Endodermal cell (in vitro differentiated cells): ENCODE results near the gene BPIFB4. TPM values are rescaled to one million over a fixed set of nuclear protein-coding genes. Genes with fewer than 3 reads are reported as not detected.

Experiments
- DNase-seq: peaks from one replicate; pipeline ENCODE4 v3.0.0-alpha.2; 2017
- H3K27ac ChIP-seq: 2 replicates; pipeline ENCODE4 v1.5.1; 2013; ENCODE audit warnings: mild to moderate bottlenecking, low read depth, low read length, moderate library complexity
- H3K27me3 ChIP-seq: 2 replicates; pipeline ENCODE4 v1.6.1; 2013; ENCODE audit warnings: mild to moderate bottlenecking, low read length, moderate library complexity; ENCODE audit not compliant: insufficient read depth, control insufficient read depth, poor library complexity, severe bottlenecking
- H3K36me3 ChIP-seq: 2 replicates; pipeline ENCODE4 v1.7.0; 2013; ENCODE audit warnings: mild to moderate bottlenecking, low read length, moderate library complexity; ENCODE audit not compliant: control insufficient read depth, insufficient read depth
- H3K4me1 ChIP-seq: one replicate; pipeline ENCODE4 v1.7.0; 2013; ENCODE audit warnings: low read length; ENCODE audit not compliant: control insufficient read depth, insufficient read depth
- H3K4me3 ChIP-seq: 2 replicates; pipeline ENCODE4 v1.5.1; 2013; ENCODE audit warnings: mild to moderate bottlenecking, low read length, moderate library complexity
- H3K9ac ChIP-seq: 2 replicates; pipeline ENCODE4 v1.6.1; 2013; ENCODE audit warnings: mild to moderate bottlenecking, low read length, moderate library complexity; ENCODE audit not compliant: poor library complexity, severe bottlenecking; ENCODE audit errors: extremely low read depth
- H3K9me3 ChIP-seq: 2 replicates; pipeline ENCODE4 v1.6.1; 2013; ENCODE audit warnings: mild to moderate bottlenecking, low read length, moderate library complexity; ENCODE audit not compliant: control insufficient read depth
- H3K27ac Mint-ChIP-seq: 2 replicates; pipeline ENCODE4 v1.8.0; 2020; ENCODE audit warnings: mixed read lengths
- H3K27me3 Mint-ChIP-seq: 2 replicates; pipeline ENCODE4 v1.8.0; 2021; ENCODE audit warnings: mild to moderate bottlenecking, mixed read lengths; ENCODE audit not compliant: insufficient read depth
- H3K36me3 Mint-ChIP-seq: 2 replicates; pipeline ENCODE4 v1.8.0; 2020; ENCODE audit warnings: low read depth, mixed read lengths
- H3K4me1 Mint-ChIP-seq: 2 replicates; pipeline ENCODE4 v1.8.0; 2020; ENCODE audit warnings: mixed read lengths
- H3K4me3 Mint-ChIP-seq: 2 replicates; pipeline ENCODE4 v1.8.0; 2020; ENCODE audit warnings: mild to moderate bottlenecking, moderate library complexity, mixed read lengths
- H3K9me3 Mint-ChIP-seq: 2 replicates; pipeline ENCODE4 v1.8.0; 2020; ENCODE audit warnings: mild to moderate bottlenecking, mixed read lengths
- CTCF ChIP-seq: fragments of 200-600 bp; sonication (generic); conservative IDR thresholded peaks from 2 replicates; pipeline ENCODE4 v1.5.0; 2021; ENCODE audit warnings: antibody characterized with exemption, mild to moderate bottlenecking
- WGBS, 2 experiments: methylation state at CpG; one replicate each; pipeline versions ENCODE4 v1.1.5 to v1.1.7; 2013; ENCODE audit warnings: missing lambda C conversion rate in 2 of 2, mixed read lengths in 1 of 2; ENCODE audit not compliant: insufficient coverage in 1 of 2, insufficient read length in 1 of 2; 5-methylcytosine and 5-hydroxymethylcytosine counted together
- long read RNA-seq, 4 experiments: library from polyadenylated mRNA in 2 of 4; library from RNA in 1 of 4; library from capped mRNA in 1 of 4; stranded (forward) in 3 of 4; unstranded in 1 of 4; transcript quantifications; one replicate each; pipeline ENCODE4 v2.0.0, GENCODE V29; 2020 to 2021; ENCODE audit warnings: inconsistent platforms in 1 of 4
- polyA plus RNA-seq, 2 experiments: library from polyadenylated mRNA; stranded (reverse); fragments of 50-300 nt; gene quantifications; one replicate each; pipeline ENCODE4 v1.2.3, GENCODE V29; 2013
- total RNA-seq, 2 donors: library from RNA; stranded (reverse); fragmentation: NEBNext Ultra II Directional in 1 of 2; extraction: Animal tissue kit (Norgen Biotek cat#: 25700) in 1 of 2; gene quantifications; 2 replicates in 1 of 2; 3 replicates in 1 of 2; pipeline ENCODE4 v1.2.1, GENCODE V29; 2021

The BPIFB4 gene
- under 1 TPM in 1 of 2 donors, not detected in 1; 0.22 TPM for total RNA-seq
- polyA plus RNA-seq (2013, experiment 1 of 2): not detected
- polyA plus RNA-seq (2013, experiment 2 of 2): not detected
- long read RNA-seq, experiment 1: 0 reads
- long read RNA-seq, experiment 2: 0 reads
- long read RNA-seq, experiment 3: 0 reads
- long read RNA-seq, experiment 4: 0 reads

- Histone ChIP-seq H3K4me3 (no peak within 1 kb of the TSS), H3K36me3 (no peaks in the 10 kb centered on the region), H3K4me1 (no peaks in the 10 kb centered on the region), H3K9me3 (no peaks in the 10 kb centered on the region), H3K9ac (no peak within 1 kb of the TSS), H3K27me3 (no peaks in the 10 kb centered on the region), H3K27ac (no peak within 1 kb of the TSS)
- no peak for DNase-seq
- Mint-ChIP-seq H3K36me3 (no peaks in the 10 kb centered on the region), H3K27ac (no peak within 1 kb of the TSS), H3K27me3 (peaks cover 6% of the 10 kb centered on the region), H3K4me3 (no peak within 1 kb of the TSS), H3K4me1 (no peaks in the 10 kb centered on the region), H3K9me3 (no peaks in the 10 kb centered on the region)
- whole genome bisulfite sequencing, 2 experiments: 92 to 95% methylated on average over 2 of the region's 2 CpGs
- no peak for TF ChIP-seq CTCF
Observed at GRCh38 chr20:33079259-33079658, at the start of gene BPIFB4. Gene BPIFB4, plus strand, starts transcription at chr20:33079643. Its CDS starts 1,884 bp downstream, at chr20:33081527.

GRCh38 chr20:33030076-33030475, 49.4 kb upstream of the BPIFB4 start:
- no peaks in the 10 kb centered on the region for H3K9me3 Mint-ChIP-seq
- Histone ChIP-seq H3K36me3 (no peaks in the 10 kb centered on the region), H3K9me3 (no peaks in the 10 kb centered on the region), H3K27me3 (no peaks in the 10 kb centered on the region), H3K4me3 (no peak overlapping the region), H3K27ac (no peak overlapping the region), H3K9ac (no peak overlapping the region), H3K4me1 (no peaks in the 10 kb centered on the region)
- no peak overlapping the region for H3K4me3 Mint-ChIP-seq
- H3K27me3 Mint-ChIP-seq: peaks cover 6% of the 10 kb centered on the region
- H3K27ac Mint-ChIP-seq: no peak overlapping the region
- 89 to 94% methylated on average over 7 to 9 of the region's 9 CpGs for WGBS, 2 experiments
- H3K36me3 Mint-ChIP-seq: no peaks in the 10 kb centered on the region
- no peaks in the 10 kb centered on the region for H3K4me1 Mint-ChIP-seq
- DNase-seq: no peak
- no peak for TF ChIP-seq CTCF

- no peaks in the 10 kb centered on the region for H3K9me3 Mint-ChIP-seq
- no peak for TF ChIP-seq CTCF
- no peak overlapping the region for H3K27ac Mint-ChIP-seq
- no peak overlapping the region for H3K27ac ChIP-seq
- no peak overlapping the region for H3K9ac ChIP-seq
- 89 to 91% methylated on average over 4 to 6 of the region's 6 CpGs for WGBS, 2 experiments
- H3K4me1 ChIP-seq: no peaks in the 10 kb centered on the region
- H3K4me1 Mint-ChIP-seq: no peaks in the 10 kb centered on the region
- no peaks in the 10 kb centered on the region for H3K9me3 ChIP-seq
- no peak overlapping the region for H3K4me3 Mint-ChIP-seq
- H3K36me3 ChIP-seq: no peaks in the 10 kb centered on the region
- no peaks in the 10 kb centered on the region for H3K36me3 Mint-ChIP-seq
- H3K27me3 Mint-ChIP-seq: peaks cover 9% of the 10 kb centered on the region
- DNase-seq: no peak
- H3K4me3 ChIP-seq: no peak overlapping the region
- H3K27me3 ChIP-seq: no peaks in the 10 kb centered on the region
Observed at GRCh38 chr20:33030569-33030968, 48.9 kb upstream of the BPIFB4 start.
